ENCODE results near the gene FXYD5.

Gene FXYD5

GRCh38 chr19:35154525-35155406 is at the start of gene FXYD5:
FXYD5 (plus strand) TSS chr19:35154735; CDS start chr19:35155551, 816 bp downstream.
- DNase-seq (ENCODE audit: low read depth) = no peak
- no peak for TF ChIP-seq CTCF (IDR thresholded peaks at IDR 0.05; ENCODE audit: low read depth, low read length, missing control alignments)
- H3K4me3 ChIP-seq (ENCODE audit: low read depth, low read length) = peak within 1 kb of the TSS; percentile 85

GRCh38 chr19:35105047-35105410 is 49.5 kb upstream of the FXYD5 start:
- DNase-seq (ENCODE audit: low read depth) = no peak
- no peak for TF ChIP-seq CTCF (IDR thresholded peaks at IDR 0.05; ENCODE audit: low read depth, low read length, missing control alignments)
- H3K4me3 ChIP-seq (ENCODE audit: low read depth, low read length) = no peak overlapping the region

- H3K4me3 ChIP-seq (ENCODE audit: low read depth, low read length) = no peak overlapping the region
- TF ChIP-seq CTCF (IDR thresholded peaks at IDR 0.05; ENCODE audit: low read depth, low read length, missing control alignments) = no peak
- no peak for DNase-seq (ENCODE audit: low read depth)
Measured at GRCh38 chr19:35105411-35106290, 48.9 kb upstream of the FXYD5 start.

- no peak for TF ChIP-seq CTCF (IDR thresholded peaks at IDR 0.05; ENCODE audit: low read depth, low read length, missing control alignments)
- DNase-seq (ENCODE audit: low read depth) = no peak
- H3K4me3 ChIP-seq (ENCODE audit: low read depth, low read length) = no peak overlapping the region
Measured at GRCh38 chr19:35106291-35106583, 48.3 kb upstream of the FXYD5 start.

- H3K4me3 ChIP-seq (ENCODE audit: low read depth, low read length) = no peak overlapping the region
- no peak for TF ChIP-seq CTCF (IDR thresholded peaks at IDR 0.05; ENCODE audit: low read depth, low read length, missing control alignments)
- DNase-seq (ENCODE audit: low read depth) = no peak
Measured at GRCh38 chr19:35106898-35107541, 47.5 kb upstream of the FXYD5 start.

- no peak overlapping the region for H3K4me3 ChIP-seq (ENCODE audit: low read depth, low read length)
- TF ChIP-seq CTCF (IDR thresholded peaks at IDR 0.05; ENCODE audit: low read depth, low read length, missing control alignments) = no peak
- no peak for DNase-seq (ENCODE audit: low read depth)
Measured at GRCh38 chr19:35107545-35107944, 47.0 kb upstream of the FXYD5 start.

Measured in GM12864 (cell line).